ENCODE results near the gene INPP4A.

INPP4A gene

DNA sequence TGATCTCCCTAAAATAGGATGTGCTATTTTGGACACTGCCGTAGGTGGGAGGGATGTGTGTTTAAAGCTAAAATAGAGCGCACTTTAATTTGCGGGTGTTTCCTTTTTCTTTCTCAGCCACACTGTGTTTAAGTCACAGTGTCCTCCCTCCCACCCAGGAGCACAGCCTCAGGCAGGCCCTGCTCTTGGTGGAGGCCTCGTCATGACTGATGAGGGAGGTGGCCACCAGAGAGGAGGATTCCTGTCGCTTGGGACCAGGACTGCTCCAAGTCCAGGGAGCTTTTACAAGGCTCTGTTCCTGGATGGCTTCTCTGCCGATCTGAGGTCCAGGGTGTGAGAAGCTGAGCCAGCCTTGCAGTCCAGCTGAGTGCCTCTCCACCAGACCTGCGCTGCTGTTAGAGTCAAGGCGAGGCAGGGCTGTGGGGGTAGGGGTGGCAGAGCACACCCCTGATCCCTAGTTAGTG, 33.5 kb downstream of the INPP4A start:
- no peak for DNase-seq

GRCh38 chr2:98478907-98479306, 34.2 kb downstream of the INPP4A start:
- DNase-seq: no peak

GRCh38 chr2:98479371-98479770, 34.7 kb downstream of the INPP4A start:
- no peak for DNase-seq

DNA sequence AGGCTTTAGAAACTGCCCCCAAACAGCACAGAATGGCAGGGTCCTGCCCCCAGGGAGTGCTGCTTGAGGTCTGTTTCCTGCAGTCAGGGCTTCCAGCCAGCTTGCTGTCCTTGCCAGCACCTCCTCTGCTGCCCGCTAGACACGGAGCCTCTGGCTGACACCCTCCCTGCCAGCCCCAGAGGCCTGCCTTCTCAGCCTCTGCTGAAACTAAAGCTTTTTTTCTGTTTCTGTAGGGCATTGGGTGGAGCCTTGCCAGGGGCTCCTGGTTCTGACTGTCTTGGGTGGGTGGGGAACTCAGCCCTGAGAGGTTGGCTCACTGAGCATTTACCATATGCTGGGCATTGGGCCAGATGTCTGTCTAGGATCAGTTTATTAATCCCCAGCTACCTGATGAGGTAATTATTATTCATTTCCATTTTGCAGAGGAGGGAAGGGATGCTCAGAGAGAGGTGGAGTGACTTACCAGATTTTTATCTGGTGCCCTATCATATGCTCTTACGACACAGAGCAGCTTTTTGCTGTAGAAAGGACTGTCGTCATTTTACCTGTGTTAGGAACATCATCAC, 35.4 kb downstream of the INPP4A start:
- peak; percentile 45 for DNase-seq

DNA sequence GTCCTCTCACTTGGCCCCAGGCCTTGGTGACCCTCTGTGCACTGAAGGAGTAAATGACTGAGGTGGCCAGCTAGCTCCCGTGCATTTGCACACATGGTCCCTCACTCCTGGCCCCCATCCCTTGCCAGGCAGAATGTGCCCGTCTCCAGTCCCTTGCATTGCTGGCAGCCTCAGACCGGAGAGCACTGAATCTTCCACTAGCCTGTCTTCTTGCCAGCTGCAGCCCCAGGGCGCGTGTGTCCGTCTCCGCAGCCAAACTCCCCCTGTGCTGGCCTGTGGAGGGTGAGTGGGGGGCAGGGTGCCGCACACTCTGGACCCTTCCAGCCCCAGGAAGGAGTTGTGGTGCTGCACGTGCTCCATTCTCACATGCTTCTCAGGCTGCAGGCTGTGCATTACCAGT, 35.9 kb downstream of the INPP4A start:
- no peak for DNase-seq

- no peak for DNase-seq
These were observed 37.7 kb downstream of the INPP4A start for GRCh38 chr2:98482362-98482761.

DNA sequence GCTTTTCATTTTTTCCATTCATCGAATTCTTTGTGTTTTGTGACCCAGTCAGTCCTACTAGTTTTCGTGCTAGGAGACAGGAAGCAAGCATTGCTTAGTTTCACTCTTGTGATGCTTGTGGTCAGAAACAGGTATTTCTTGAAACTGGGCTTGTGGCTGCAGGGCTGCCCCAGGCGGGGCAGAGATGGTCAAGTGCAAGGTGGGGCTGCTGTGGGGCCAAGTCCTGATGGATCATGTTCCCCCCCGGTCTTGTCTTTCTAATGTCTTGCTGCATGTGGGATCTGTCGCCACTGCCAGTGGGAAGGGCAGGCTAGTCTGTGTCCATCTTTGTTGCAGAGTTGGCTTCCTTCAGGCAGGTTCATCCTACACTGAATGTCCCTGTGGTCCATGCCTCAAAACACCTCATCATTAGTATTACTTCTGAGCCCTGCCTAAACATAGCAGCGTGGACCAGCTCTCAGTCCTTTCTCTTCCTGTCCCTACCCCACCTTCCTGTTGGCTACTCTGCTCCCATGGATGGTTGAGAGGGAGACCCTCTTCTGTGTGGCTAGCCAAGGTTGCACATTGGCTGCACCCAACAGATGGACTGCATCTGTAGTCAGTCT, 38.7 kb downstream of the INPP4A start:
- DNase-seq: no peak

DNA sequence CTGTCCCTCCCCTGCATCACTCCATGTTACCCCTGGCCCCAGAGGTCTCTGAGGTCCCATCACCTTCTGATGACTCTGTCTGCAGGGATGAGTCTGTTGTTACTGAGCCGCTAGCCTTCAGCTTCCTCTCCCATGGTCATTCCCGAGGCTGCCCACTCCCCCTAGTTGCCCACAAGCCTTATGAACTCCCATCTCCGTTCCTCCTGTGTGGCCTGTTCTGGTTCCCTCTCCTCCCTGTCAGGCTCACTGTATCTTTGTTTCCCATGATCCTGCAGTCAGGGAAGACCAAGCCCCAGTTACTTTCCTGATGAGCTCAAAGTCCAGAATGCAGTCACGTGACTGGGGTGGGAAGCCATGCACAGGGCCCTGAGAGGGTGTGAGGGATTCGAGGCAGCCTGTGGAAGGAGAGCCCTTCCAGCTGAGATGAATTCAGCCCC, 39.5 kb downstream of the INPP4A start:
- no peak for DNase-seq

- DNase-seq: no peak
These were observed 40.2 kb downstream of the INPP4A start for GRCh38 chr2:98484652-98485452.

GRCh38 chr2:98485453-98485755, 40.7 kb downstream of the INPP4A start:
- no peak for DNase-seq

DNA sequence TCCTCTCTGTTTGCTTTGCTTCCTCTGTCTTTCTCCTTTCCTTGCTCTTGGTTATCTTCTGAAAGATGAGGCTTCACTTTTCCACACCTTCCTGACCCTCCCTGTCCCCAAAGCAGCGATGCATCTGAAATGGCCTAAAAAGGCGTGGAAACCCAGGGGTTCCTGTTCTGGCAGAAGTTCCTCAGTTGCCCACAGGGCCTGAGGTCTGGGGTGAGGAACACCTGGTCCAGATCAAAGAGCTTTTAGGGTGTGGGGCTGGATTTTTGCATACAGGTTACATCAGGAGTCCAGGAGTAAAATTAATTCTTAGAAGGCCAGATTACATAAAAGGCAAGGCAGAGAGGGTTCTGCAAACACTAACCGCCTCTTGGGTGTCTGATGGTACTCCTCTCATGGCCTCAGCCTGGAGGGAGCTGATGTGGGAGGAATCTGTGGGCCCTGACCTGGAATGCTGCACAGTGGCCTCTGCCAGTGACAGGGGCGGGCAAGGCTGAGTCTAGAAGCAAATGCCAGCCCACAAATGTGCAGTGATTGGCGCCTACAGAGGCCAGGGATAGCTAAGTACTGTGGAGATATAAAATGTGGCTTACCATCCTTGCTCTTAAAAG, 41.8 kb downstream of the INPP4A start:
- DNase-seq: no peak

DNA sequence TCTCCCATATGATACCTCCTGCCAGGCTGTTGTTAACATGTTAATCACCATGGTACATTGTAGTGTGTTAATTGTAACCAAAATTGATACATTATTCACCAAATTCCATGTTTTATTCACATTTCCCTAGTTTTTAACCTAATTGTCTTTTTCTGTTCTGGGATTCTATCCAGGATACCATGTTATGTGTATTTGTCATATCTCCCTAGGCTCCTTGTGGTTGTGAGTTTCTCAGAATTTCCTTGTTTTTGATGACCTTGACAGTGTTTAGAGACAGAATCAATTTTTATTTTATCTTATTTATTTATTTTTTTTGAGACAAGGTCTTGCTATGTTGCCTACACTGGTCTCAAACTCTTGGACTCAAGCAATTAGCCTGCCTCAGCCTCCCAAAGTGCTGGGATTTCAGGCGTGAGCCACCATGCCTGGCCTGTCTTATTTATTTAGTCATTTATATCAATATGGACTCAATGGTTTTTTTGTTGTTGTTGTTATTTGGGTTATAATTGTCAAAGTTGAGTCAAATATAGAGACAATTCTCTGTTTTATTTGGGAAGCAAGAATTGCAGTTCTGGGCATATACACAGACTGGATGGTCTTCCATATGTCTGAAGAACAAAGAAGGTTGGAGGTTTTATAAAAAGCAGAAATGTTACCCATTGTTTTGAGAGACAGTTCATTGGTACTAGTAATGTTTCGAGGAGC, 42.6 kb downstream of the INPP4A start:
- DNase-seq: no peak

DNA sequence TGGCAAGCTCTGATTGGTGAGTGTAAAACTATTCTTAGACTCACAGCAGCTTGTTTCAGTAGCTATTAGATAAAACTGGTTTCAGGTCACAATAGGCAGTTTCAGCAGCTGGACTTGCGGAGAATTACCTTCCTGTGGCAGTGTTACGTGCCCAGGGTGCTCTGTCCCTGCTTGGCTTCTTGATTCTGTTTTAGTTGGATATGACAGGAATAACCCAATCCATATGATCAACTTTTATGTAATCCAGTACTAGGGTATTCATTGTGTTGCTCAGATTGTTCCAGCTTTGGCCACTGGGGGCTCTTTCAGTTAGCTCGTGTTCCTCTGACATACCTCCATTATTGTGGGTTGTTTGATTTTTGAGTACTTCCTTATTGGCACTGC, 43.1 kb downstream of the INPP4A start:
- DNase-seq: peak; percentile 51

- DNase-seq: no peak
These were observed 43.6 kb downstream of the INPP4A start for GRCh38 chr2:98488252-98488651.

- DNase-seq: no peak
These were observed 44.8 kb downstream of the INPP4A start for GRCh38 chr2:98489486-98489885.

DNA sequence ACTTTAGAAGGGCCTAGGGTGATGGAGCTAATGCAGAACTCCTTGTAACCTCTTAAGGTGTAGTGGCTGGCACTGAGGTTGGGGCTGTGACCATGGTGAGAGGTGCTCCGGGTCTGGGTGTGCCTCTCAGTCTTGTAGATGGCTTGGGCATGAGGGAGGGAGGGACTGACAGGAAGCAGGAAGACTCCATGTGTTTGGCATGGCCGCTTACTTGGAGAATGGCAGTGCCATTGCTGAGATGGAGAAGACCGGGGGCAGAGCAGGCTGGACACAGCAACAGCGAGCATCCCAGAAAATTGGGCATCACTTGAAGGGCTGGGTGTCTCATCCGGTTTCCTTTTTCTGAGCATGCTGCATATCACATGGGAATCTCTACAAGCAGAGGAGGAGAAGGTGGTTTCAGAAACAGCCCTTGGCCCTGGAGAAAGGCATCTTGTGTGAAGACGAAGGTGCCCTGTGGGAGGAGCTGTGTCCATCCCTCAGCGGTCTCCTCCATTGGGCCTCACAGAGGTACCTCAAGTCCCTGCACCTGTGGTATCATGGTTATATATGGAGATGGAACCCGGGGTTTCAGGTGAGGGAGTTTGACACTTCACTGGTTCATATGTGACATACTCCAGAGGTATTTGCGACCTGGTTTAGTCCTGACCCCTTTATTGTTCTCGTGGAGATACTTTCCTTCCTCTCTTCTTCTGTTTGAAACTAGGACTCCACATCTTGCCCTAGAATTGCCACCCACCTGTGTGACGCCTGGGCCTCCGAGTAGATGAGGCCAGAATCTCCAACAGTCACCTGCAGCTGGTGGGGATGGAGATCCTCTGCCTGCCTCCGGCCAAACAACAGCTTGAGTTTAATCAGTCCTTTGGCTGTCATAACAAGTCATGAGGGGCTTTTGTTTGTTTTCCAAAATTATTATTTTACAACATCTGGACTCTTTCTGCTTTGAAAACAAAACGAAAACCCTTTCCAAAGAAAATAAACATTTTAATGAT, 45.6 kb downstream of the INPP4A start:
- no peak for DNase-seq

GRCh38 chr2:98492441-98492840, 47.8 kb downstream of the INPP4A start:
- no peak for DNase-seq

- DNase-seq: no peak
These were observed 50.0 kb downstream of the INPP4A start for GRCh38 chr2:98494699-98495098.

DNA sequence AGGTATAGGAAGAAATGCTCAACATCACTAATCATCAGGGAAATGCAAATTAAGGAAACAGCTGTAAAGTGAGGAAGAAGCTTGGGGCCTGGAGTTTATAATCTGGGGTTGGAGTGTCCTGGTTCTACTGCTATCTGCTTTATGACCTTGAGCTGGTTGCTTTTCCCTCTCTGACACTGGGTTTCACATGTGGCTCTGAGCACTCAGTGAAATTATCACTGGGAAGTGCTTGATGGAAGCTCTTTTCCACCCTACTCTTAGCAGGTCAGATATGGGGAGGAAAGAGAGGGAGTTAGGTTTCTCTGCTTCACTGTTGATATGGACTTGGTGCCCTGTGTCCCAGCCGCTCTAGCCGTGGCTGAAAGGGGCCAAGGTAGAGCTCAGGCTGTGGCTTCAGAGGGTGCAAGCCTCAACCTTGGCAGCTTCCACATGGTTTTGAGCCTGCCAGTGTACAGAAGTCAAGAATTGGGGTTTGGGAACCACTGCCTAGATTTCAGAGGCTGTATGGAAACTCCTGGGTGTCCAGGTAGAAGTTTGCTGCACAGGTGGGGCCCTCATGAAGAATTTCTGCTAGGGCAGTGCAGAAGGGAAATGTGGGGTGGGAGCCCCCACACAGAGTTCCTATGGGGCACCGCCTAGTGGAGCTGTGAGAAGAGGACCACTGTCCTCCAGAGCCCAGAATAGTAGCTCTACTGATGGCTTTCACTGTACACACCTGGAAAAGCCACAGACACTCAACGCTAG, 52.3 kb downstream of the INPP4A start:
- DNase-seq: no peak

DNA sequence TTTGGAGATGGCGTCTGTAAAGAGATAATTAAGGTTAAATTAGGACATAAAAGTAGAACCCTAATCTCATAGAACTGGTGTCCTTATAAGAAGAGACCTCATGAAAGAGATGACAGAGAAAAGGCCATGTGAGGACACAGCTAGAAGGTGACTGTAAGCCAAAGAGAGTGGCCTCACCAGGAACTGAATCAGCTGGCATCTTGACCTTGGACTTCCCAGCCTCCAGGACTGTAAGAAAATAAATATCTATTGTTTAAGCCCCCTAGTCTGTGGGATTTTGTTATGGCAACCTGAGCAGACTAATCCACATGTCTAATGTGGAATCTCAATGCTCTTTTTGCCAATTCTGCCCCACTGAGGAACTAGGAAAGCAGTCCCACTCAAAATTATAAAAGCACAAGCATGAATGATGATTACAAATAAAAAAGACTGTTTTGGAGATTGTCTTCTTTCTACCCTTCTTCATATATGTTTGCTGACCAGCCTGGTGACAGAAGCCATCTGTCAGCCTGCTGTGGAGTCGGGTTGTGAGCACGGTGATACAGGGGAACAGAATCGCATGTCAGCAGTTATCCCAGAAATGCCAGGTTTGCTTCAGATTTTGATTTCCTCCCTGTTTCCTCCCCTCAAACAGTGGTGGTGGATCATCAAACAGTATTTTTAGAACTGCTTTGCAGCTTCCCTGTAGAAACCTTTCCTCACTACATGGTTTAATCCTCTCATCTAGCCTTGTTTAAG, 54.2 kb downstream of the INPP4A start:
- no peak for DNase-seq

DNA sequence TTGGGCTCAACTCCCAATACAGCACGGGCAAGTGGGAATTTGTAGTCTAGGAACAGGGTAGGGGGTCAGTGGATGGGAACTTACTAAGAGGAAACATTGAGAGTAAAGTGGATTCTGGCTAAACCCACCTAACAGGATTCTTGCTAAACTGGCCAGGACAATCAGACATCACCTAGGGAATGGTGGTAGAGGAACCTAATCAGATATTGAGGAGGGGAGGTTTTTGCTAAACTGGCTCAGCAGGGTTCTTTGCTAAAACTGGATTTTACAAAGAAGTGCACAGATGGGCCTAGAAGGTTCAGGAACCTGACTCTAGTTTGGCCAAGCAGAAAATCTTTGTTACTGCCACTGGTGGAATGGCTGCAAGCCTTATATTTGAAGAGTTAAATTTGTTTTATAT, 55.9 kb downstream of the INPP4A start:
- no peak for DNase-seq

All from stimulated activated CD4-positive, alpha-beta T cell treated with anti-CD3 and anti-CD28 coated beads, Interleukin-4, amount 100 ng/mL, for 1 hour (primary cell).